Loucy (cell line): ENCODE results near the gene VPS18.

Source experiments
- H2AFZ ChIP-seq: fragments of 200-600 bp; sonication (generic); 2 replicates; pipeline ENCODE4 v1.6.0; 2016; ENCODE audit warnings: antibody characterized with exemption, mild to moderate bottlenecking, low read length, moderate library complexity
- H3F3A ChIP-seq: fragments of 200-600 bp; 2 replicates; pipeline ENCODE4 v1.6.0; 2016; ENCODE audit warnings: antibody characterized with exemption, low read depth, mild to moderate bottlenecking
- H3K27me3 ChIP-seq: fragments of 200-600 bp; sonication (generic); 2 replicates; pipeline ENCODE4 v1.6.1; 2014; ENCODE audit warnings: low read length, mild to moderate bottlenecking; ENCODE audit not compliant: insufficient read depth, poor library complexity, severe bottlenecking
- H3K36me3 ChIP-seq: fragments of 200-600 bp; sonication (generic); 2 replicates; pipeline ENCODE4 v1.6.1; 2016; ENCODE audit warnings: low read length; ENCODE audit not compliant: insufficient read depth
- H3K4me1 ChIP-seq: fragments of 200-600 bp; sonication (generic); 2 replicates; pipeline ENCODE4 v1.5.1; 2014; ENCODE audit warnings: low read length, mild to moderate bottlenecking; ENCODE audit not compliant: insufficient read depth, poor library complexity, severe bottlenecking
- H3K4me2 ChIP-seq: fragments of 200-600 bp; sonication (generic); 2 replicates; pipeline ENCODE4 v1.6.0; 2014; ENCODE audit warnings: antibody characterized with exemption, low read length, low read depth, mild to moderate bottlenecking; ENCODE audit not compliant: poor library complexity, severe bottlenecking
- H3K4me3 ChIP-seq: fragments of 200-600 bp; sonication (generic); 2 replicates; pipeline ENCODE4 v1.5.1; 2014; ENCODE audit warnings: low read length, mild to moderate bottlenecking, mixed read lengths; ENCODE audit not compliant: poor library complexity, severe bottlenecking
- H3K79me2 ChIP-seq: fragments of 200-600 bp; sonication (generic); 2 replicates; pipeline ENCODE4 v1.6.1; 2014; ENCODE audit warnings: low read length; ENCODE audit not compliant: insufficient read depth
- H3K9ac ChIP-seq: fragments of 200-600 bp; sonication (generic); 2 replicates; pipeline ENCODE4 v1.6.0; 2014; ENCODE audit warnings: mild to moderate bottlenecking, low read depth, low read length, moderate library complexity; ENCODE audit not compliant: poor library complexity, severe bottlenecking
- H3K9me2 ChIP-seq: fragments of 200-600 bp; sonication (generic); replicated peaks from 2 replicates; pipeline ENCODE4 v1.6.1; 2016; ENCODE audit warnings: low read depth, low read length, mixed read lengths
- H3K9me3 ChIP-seq: fragments of 200-600 bp; sonication (generic); 2 replicates; pipeline ENCODE4 v1.6.1; 2014; ENCODE audit warnings: mild to moderate bottlenecking, antibody characterized with exemption, low read length, low read depth; ENCODE audit not compliant: insufficient read depth
- H4K20me1 ChIP-seq: fragments of 200-600 bp; sonication (generic); 2 replicates; pipeline ENCODE4 v1.6.0; 2014; ENCODE audit warnings: antibody characterized with exemption, low read length, mild to moderate bottlenecking; ENCODE audit not compliant: insufficient read depth, poor library complexity, severe bottlenecking
- EZH2phosphoT487 ChIP-seq: fragments of 200-600 bp; IDR thresholded peaks from 2 replicates; pipeline ENCODE4 v1.6.1; 2018; ENCODE audit warnings: antibody characterized with exemption, mild to moderate bottlenecking, moderate library complexity, borderline replicate concordance
- TF ChIP-seq, protein P1 (sequence below): fragments of 200-600 bp; sonication (generic); conservative IDR thresholded peaks from 2 replicates; pipeline ENCODE4 v1.5.1; 2014; ENCODE audit warnings: mild to moderate bottlenecking, antibody characterized with exemption, low read length

VPS18 gene

DNA sequence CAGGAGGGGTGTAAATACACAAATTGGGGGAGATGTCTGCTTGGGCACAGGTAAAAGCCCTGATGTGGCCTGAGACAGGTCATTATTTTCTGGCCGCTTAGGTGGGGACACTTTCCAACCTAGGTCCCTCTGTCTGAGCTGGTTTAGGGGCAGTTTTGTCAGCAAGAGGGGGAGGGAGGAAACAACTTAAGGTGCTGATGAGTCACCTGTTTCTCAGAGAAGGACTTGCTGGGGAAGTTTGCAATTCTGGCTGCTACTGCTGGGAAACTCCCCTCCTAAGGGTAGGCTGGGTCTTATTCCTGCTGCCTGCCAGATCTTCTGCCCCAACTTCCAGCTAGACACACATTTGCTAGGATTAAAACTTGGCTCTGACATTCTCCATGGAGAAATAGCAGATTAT lies 15.5 kb upstream of the VPS18 start:
- Histone ChIP-seq H3K27me3 (peaks cover 7% of the 10 kb centered on the region), H3K4me2 (no peak overlapping the region), H2AFZ (no peak overlapping the region), H3F3A (no peaks in the 10 kb centered on the region), H3K79me2 (no peaks in the 10 kb centered on the region), H3K4me3 (no peak overlapping the region), H3K9me2 (no peaks in the 10 kb centered on the region), H3K36me3 (no peaks in the 10 kb centered on the region), H3K4me1 (peaks cover 6% of the 10 kb centered on the region), H3K9me3 (no peaks in the 10 kb centered on the region), H4K20me1 (no peaks in the 10 kb centered on the region), H3K9ac (no peak overlapping the region)
- no peak for TF ChIP-seq EZH2phosphoT487
- TF ChIP-seq, protein P1, sequence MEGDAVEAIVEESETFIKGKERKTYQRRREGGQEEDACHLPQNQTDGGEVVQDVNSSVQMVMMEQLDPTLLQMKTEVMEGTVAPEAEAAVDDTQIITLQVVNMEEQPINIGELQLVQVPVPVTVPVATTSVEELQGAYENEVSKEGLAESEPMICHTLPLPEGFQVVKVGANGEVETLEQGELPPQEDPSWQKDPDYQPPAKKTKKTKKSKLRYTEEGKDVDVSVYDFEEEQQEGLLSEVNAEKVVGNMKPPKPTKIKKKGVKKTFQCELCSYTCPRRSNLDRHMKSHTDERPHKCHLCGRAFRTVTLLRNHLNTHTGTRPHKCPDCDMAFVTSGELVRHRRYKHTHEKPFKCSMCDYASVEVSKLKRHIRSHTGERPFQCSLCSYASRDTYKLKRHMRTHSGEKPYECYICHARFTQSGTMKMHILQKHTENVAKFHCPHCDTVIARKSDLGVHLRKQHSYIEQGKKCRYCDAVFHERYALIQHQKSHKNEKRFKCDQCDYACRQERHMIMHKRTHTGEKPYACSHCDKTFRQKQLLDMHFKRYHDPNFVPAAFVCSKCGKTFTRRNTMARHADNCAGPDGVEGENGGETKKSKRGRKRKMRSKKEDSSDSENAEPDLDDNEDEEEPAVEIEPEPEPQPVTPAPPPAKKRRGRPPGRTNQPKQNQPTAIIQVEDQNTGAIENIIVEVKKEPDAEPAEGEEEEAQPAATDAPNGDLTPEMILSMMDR, result no peak

DNA sequence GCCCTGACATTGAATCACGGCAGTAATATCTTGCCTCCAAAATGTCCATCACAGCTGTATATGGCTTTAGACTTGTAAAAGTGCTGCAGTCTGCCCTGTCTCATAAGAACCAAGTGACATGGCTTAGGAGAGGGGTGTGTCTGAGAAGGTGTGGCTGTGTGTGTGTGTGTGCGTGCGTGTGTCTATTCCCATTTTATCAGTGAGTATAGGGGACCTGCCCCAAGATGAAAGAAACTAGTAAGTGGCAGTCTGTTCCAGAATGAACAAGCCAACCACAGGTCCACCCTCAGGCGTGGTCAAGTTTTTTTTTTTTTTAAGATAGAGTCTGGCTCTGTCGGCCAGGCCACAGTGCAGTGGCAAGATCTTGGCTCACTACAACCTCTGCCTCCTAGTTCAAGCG lies 14.6 kb upstream of the VPS18 start:
- Histone ChIP-seq H3K27me3 (peaks cover under 1% of the 10 kb centered on the region), H3K4me2 (no peak overlapping the region), H3K9me3 (no peaks in the 10 kb centered on the region), H3K4me1 (peaks cover 5% of the 10 kb centered on the region), H3K79me2 (no peaks in the 10 kb centered on the region), H4K20me1 (no peaks in the 10 kb centered on the region), H3F3A (no peaks in the 10 kb centered on the region), H3K36me3 (no peaks in the 10 kb centered on the region), H2AFZ (no peak overlapping the region), H3K9ac (no peak overlapping the region), H3K4me3 (no peak overlapping the region), H3K9me2 (no peaks in the 10 kb centered on the region)
- TF ChIP-seq EZH2phosphoT487, result no peak
- TF ChIP-seq, protein P1, result no peak

DNA sequence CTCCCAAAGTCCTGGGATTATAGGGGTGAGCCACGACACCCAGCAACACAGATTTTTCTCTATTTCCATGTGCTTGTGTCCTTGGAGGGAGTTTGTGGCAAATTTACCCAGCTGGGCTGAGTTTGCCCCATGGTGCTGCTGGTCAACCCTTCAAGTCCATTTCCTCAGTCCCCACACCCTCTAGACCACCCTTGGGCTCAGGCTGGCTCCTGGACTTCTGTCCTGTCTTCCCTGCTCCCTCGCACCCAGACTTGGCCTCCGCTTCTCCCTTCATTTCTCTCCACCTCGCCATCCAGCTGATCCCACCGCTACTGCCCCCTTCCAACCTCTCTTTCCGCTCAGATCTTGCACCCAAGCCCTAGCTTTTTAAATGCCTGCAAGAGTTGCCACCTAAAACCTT lies 12.9 kb upstream of the VPS18 start:
- Histone ChIP-seq H3K4me2 (no peak overlapping the region), H2AFZ (no peak overlapping the region), H3K79me2 (no peaks in the 10 kb centered on the region), H3K9me3 (no peaks in the 10 kb centered on the region), H3K4me3 (no peak overlapping the region), H3K4me1 (peaks cover 5% of the 10 kb centered on the region), H3F3A (no peaks in the 10 kb centered on the region), H3K27me3 (no peaks in the 10 kb centered on the region), H3K9ac (no peak overlapping the region), H4K20me1 (no peaks in the 10 kb centered on the region), H3K36me3 (no peaks in the 10 kb centered on the region), H3K9me2 (no peaks in the 10 kb centered on the region)
- no peak for TF ChIP-seq EZH2phosphoT487
- TF ChIP-seq, protein P1, result no peak
